ENCODE measurements around the gene GTF3C5.

DNA sequence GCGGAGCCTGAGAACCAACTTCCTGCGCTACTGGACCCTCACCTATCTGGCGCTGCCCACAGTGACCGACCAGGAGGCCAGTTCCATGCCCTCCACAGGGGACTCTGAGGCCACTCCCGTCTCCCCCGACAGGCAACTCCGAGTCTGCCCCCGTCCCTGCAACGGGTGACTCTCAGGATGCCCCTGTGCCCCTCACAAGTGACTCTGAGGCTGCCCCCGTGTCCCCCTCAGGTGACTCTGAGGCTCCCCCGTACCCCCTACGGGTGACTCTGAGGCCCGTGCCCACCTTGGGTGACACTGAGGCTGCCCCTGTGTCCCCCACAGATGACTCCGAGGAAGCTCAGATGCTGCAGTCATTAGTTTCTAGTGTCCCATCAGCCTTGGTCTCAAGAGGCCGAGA is 56.1 kb downstream of the GTF3C5 start:
- no peak for TF ChIP-seq POLR2AphosphoS5 (IDR thresholded peaks at IDR 0.05; ENCODE audit: borderline replicate concordance, low read depth, low read length)
- no peak for TF ChIP-seq EZH2 (IDR thresholded peaks at IDR 0.05)
- TF ChIP-seq FOXP2 (optimal IDR thresholded peaks at IDR 0.05; ENCODE audit: control extremely low read depth, extremely low read length, insufficient read depth) = no peak
